HG02678 (cell line): Measurements from ENCODE around the gene CD248.
"Not testable (repeated sequence)": the region's sequence is repeated elsewhere in the genome, so short reads cannot be mapped to it uniquely, and the experiment has no call there.

Source experiments
- ATAC-seq: cut with Tn5 transposase; IDR thresholded peaks from one replicate; pipeline ENCODE4 v1.9.1; 2021; ENCODE audit warnings: mild to moderate bottlenecking, moderate library complexity; ENCODE audit not compliant: unreplicated experiment

The CD248 gene, protein sequence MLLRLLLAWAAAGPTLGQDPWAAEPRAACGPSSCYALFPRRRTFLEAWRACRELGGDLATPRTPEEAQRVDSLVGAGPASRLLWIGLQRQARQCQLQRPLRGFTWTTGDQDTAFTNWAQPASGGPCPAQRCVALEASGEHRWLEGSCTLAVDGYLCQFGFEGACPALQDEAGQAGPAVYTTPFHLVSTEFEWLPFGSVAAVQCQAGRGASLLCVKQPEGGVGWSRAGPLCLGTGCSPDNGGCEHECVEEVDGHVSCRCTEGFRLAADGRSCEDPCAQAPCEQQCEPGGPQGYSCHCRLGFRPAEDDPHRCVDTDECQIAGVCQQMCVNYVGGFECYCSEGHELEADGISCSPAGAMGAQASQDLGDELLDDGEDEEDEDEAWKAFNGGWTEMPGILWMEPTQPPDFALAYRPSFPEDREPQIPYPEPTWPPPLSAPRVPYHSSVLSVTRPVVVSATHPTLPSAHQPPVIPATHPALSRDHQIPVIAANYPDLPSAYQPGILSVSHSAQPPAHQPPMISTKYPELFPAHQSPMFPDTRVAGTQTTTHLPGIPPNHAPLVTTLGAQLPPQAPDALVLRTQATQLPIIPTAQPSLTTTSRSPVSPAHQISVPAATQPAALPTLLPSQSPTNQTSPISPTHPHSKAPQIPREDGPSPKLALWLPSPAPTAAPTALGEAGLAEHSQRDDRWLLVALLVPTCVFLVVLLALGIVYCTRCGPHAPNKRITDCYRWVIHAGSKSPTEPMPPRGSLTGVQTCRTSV

GRCh38 chr11:66316849-66317251 lies at the start of gene CD248:
Gene CD248 (minus strand): TSS chr11:66317044. CDS start chr11:66317027, 17 bp downstream.
- no peak for ATAC-seq

DNA sequence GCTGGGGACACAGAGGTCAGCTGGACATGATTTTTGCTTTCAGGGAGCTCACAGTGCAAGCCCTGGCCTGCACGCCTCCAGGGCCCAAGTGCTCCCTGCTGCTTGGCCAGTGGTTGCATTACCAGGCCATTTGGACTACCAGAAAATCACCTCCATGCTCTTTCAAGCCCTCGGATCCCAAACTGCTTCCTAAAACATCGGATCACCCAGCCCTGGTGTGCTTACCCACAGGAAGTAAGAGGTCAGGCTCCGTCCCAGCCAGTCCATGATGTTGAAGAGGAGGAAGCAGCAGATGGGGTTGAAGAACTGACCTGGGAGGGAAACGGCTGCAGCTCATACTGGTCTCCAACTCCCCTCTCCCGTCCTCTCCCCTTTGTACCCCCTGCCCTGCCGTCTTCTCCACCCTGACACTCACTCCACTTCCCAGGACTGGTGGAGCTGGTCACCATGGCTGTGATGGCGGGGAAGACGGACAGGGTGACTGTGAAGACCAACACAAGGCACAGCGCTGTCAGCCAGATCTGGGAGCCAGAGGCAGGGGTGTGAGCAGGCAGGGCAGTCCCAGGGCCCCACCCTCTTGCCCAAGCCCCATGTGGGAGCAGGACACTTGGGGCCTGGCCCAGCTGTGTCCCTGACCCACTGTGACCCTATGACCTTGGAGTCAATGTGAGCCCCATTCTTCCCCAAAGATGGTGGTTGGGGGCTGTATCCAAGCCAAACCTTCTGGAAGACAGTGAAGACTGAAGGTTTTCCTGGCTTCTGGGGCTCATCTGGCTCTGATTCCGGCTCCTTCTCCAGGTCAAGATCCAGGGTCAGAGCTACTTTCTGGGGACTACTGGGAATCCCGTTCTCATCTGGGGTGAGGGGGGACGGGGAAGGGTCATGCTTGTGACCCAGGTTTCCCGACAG lies 49.1 kb upstream of the CD248 start:
- ATAC-seq: no peak

DNA sequence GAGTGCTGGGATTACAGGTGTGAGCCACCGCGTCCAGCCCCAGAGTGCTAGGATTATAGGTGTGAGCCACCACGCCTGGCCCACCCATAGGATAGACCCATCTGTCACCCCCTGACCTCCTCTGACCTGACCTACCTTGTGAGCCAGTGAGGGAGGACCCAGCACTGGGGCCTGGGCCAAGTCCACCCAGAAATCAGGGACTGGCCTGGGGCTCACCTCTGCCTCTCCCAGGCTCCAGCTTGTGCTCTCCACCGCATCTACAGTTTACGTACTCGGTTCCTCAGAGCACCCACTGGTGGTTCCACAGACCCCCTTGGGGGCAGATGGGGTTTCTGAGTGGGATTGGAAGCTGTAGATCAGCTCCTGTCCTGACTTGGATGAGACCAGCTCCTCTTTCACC lies 48.3 kb upstream of the CD248 start:
- ATAC-seq: no peak

DNA sequence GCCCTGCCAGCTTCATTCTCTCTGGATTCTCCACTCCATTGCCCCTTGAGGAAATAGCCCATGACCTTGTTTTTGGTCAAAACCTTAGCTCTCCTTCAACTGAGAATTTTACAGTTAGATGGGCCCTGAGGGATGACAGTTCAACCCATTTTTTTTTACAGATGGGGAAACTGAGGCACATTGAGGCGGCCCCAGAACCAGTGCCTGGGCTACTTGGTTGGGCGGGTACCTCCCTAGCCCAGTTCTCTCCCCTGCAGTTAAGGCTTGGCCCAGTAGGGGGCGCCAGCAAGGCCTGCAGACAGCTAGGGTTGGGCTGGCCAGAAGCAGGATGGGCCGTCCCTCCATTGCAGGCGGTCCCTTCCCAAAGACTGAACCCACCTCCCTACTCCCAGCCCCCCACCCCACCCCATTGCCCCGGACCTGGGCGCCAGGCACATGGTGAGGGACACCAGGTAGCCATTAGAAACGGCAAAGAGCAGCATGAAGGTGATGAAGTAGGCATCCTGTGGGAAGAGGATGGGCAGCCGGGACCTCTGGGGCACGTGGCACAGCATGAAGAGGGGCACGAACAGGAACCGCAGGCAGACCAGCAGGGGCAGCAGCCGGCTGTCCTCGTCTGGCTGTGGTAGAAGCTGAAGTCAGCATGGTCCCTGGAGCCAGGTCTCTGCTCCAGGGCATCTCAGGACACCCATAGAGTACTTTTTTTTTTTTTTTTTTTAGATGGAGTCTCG lies 47.1 kb upstream of the CD248 start:
- no peak for ATAC-seq

- no peak for ATAC-seq
Measured at GRCh38 chr11:66363187-66363601, 46.4 kb upstream of the CD248 start.

DNA sequence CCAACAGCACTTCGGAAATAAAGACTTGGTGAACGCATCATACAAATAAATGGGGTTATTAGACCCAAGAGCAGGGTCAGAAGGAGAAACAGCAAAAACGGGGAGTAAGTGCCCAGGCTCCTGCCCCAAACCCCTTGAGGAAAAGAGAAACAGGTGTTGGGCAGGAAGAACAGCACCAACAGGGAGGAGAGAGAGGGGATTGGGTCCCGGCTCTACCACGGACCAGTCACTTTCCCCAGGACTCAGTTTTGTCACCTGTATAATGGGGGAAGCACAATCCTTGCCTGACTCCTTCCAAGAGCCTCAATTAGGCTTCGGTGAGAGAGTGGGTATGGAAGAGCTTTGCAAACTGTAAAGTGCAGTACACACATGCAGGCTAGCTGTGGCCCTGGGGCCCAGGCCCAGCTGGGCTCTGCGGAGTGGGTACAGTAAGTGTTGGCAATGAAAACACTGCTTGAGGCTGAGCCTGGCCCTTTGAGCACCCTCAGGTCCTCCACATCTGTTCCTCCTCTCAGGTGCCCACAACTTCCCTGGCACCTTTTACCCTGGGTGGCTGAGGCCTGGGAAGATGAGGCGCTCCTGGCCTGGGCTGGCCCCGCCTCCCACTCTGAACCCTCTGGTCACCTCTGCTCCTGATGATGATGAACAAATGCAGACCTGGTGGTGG lies 45.8 kb upstream of the CD248 start:
- no peak for ATAC-seq

DNA sequence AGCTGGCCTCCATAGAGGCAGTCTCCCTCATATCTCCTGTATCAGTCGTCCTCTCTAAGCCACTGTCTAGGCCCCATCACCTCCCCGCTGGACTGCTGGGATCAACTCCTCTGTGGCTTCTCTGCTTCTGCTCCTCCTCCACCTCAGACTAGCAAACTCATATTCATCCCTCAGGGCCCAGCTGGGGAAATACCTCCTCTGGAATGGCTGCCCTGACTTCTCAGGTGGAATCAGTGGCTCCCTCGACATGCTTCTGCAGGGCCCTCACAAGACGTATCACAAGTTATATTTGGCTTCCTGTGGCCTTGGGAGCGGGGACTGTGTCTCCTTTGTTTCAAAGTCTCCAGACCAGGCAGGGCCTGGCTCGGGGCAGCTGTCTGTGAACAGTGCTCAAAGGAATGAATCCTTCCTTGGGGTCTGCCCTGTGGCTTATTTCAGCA lies 44.7 kb upstream of the CD248 start:
- no peak for ATAC-seq

DNA sequence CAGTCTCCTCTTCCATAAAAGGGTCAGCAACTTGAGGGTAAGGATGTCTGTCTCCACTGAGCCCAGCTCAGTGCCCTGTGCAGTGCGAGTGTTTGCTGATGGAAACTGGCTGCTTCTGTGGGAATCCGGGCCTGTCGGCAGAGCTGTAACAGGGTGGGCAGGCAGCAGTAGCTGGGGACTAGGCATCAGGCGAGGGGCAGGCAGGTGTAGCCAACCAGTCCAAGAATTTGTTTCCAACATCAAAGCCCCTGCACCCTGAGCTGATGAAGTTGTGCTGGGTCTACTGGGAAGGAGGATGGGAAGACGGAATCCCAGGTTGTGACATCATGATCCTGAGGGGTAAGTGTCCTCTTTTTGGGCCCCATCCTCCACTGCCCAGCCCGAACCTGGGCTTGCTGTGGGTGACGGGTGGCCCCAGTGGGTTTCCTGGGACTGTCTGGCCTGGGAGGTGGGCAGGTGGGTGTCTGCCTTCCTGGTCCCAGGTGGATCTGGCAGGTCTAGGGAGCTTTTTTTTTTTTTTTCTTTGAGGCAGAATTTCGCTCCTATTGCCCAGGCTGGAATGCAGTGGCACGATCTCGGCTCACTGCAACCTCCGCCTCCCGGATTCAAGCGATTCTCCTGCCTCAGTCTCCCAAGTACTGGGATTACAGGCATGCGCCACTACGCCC lies 43.7 kb upstream of the CD248 start:
- ATAC-seq: no peak

DNA sequence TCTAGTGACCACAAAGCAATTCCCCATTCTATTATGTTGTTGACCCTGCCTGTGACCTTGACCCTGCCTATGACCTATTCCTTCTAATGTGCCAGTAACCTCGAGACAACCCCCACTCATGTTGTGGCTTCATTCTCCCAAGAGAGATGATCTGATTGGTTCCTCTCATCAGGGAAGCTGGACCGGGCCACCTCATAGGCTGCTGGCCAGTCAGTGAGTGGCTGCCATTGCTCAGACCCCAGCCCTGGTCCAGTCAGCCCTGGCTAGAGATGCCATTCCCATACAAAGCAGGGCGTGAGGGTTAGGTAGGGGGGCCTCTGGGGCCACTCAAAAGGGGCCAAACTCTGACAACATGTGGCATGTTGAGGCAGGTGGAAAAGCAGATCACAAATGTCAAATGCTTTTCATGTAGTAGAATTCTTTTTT lies 42.8 kb upstream of the CD248 start:
- no peak for ATAC-seq

GRCh38 chr11:66350560-66351235 lies 33.9 kb upstream of the CD248 start:
- not testable (repeated sequence) for ATAC-seq

DNA sequence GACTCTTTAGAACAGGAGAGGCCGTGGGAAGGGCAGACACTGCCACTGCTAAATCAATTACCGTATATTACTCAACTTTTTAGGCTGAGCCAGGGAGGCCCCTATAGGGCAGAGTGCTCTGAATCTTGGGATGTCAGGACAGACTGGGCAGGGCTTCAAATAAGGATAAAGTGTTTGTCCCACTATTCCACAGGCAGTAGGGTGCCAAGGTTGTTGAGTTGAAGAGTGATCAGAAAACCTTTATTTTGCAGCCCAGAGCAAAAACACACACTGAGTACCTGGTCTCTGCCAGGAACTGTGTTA lies 32.2 kb upstream of the CD248 start:
- ATAC-seq: no peak

GRCh38 chr11:66347425-66348276 lies 30.8 kb upstream of the CD248 start, which contains the start of gene B4GAT1:
Gene B4GAT1 (minus strand): TSS chr11:66347629. CDS start chr11:66347545, 84 bp downstream.
- ATAC-seq: peak; percentile 40

GRCh38 chr11:66346476-66347424 lies 29.9 kb upstream of the CD248 start:
- ATAC-seq: no peak

- peak; percentile 10 for ATAC-seq
Measured at GRCh38 chr11:66345316-66345649, 28.4 kb upstream of the CD248 start.

GRCh38 chr11:66344550-66345315 lies 27.9 kb upstream of the CD248 start, which contains the start of gene BRMS1:
Gene BRMS1 (minus strand): TSS chr11:66345104. CDS start chr11:66342234, 2,870 bp downstream.
- ATAC-seq: peak; percentile 71

GRCh38 chr11:66343176-66343575 lies 26.3 kb upstream of the CD248 start:
- ATAC-seq: no peak
